ENCODE data around the gene PRSS38. TPM values are rescaled to one million over a fixed set of nuclear protein-coding genes. Genes with fewer than 3 reads are reported as not detected.
A peak's percentile ranks its signal among the peaks of the same experiment; 100 is the strongest.

The PRSS38 gene
- total and polyA plus RNA-seq, 5 experiments from 2014 or later, result not detected

GRCh38 chr1:227891223-227891954, 75.9 kb downstream of the PRSS38 start:
- no peaks in the 10 kb centered on the region for H3K27me3 Mint-ChIP-seq
- POLR2A ChIA-PET, result interaction anchor here (0.7 kb wide), 1 partner anchor 12 kb away, joined by 3 read pairs; no protein-coding TSS in a partner anchor
- DNase-seq, result peak in 1 of 10 donors; percentile 15

GRCh38 chr1:227891955-227892488, 76.5 kb downstream of the PRSS38 start:
- peak in 1 of 10 donors; percentile 11 for DNase-seq
- Mint-ChIP-seq H3K36me3 (no peaks in the 10 kb centered on the region), H3K4me1 (peaks cover 4 to 29% (median 13%) of the 10 kb centered on the region in 4 donors), H3K9me3 (no peaks in the 10 kb centered on the region), H3K27ac (peak overlapping the region in 5 of 10 donors; percentile 29 to 91 (median 76)), H3K4me3 (no peak overlapping the region), H3K27me3 (no peaks in the 10 kb centered on the region)
- no peak for ATAC-seq
- POLR2A ChIA-PET, result no interaction called here

More at GRCh38 chr1:227891223-227891954, 75.9 kb downstream of the PRSS38 start:
- ATAC-seq, result no peak
- Mint-ChIP-seq H3K4me1 (peaks cover 6 to 33% (median 15%) of the 10 kb centered on the region in 4 donors), H3K9me3 (no peaks in the 10 kb centered on the region), H3K27ac (peak overlapping the region in 6 of 10 donors; percentile 11 to 91 (median 68)), H3K36me3 (no peaks in the 10 kb centered on the region), H3K4me3 (no peak overlapping the region)

- POLR2A ChIA-PET, result no interaction called here
- DNase-seq (peak in 2 of 10 donors; percentile 12 to 55), ATAC-seq (no peak)
- Mint-ChIP-seq H3K4me3 (no peak overlapping the region), H3K9me3 (no peaks in the 10 kb centered on the region), H3K36me3 (no peaks in the 10 kb centered on the region), H3K27me3 (no peaks in the 10 kb centered on the region), H3K4me1 (peaks cover 6 to 32% (median 15%) of the 10 kb centered on the region in 4 donors), H3K27ac (peak overlapping the region in 5 of 10 donors; percentile 20 to 91 (median 76))
Observed at GRCh38 chr1:227892489-227893299, 77.2 kb downstream of the PRSS38 start.

DNA sequence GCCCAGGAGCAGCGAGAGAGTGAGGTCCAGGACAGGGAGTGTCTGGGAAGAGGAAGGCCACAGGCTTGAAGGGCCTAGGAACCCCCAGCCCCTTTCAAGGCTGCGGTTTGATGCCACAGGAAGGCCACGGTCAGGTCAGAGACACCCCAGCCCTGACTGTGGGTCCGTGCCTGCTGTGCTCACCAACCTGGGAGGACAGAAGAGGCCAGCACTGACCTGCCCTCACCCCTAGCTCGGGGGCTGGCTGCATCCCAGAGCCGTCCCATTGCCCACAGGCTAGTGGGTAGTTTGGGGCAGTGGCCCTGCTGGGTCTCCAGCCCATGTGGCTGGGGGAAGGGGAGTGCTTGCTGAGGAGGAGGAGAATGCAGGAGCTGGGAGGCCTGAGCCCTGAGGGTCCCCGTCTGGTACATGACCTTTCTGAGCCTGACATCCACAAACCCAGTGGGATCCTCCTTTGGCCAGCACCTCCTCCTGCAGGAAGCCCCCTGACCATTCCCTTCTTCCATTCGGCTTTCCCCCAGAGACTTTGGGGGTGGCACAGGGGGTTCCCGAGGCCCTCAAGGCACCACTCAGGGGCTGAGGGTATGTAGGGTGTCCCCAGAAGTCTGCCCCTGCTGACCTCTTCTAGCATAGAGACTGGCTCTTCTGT, 77.9 kb downstream of the PRSS38 start:
- H3K9me3 Mint-ChIP-seq, result no peaks in the 10 kb centered on the region
- POLR2A ChIA-PET, result no interaction called here
- no peaks in the 10 kb centered on the region for H3K36me3 Mint-ChIP-seq
- no peak overlapping the region for H3K4me3 Mint-ChIP-seq
- peak overlapping the region in 3 of 10 donors; percentile 6 to 80 (median 79) for H3K27ac Mint-ChIP-seq
- peaks cover 9 to 32% (median 15%) of the 10 kb centered on the region in 4 donors for H3K4me1 Mint-ChIP-seq
- ATAC-seq, result no peak
- peak in 1 of 10 donors; percentile 16 for DNase-seq
- H3K27me3 Mint-ChIP-seq, result no peaks in the 10 kb centered on the region

- peak in 2 of 10 donors; percentile 11 to 12 for DNase-seq
- no peak for ATAC-seq
- Mint-ChIP-seq H3K27me3 (no peaks in the 10 kb centered on the region), H3K4me3 (no peak overlapping the region), H3K27ac (peak overlapping the region in 4 of 10 donors; percentile 6 to 80 (median 61)), H3K36me3 (no peaks in the 10 kb centered on the region), H3K4me1 (peaks cover 9 to 33% (median 19%) of the 10 kb centered on the region in 4 donors), H3K9me3 (no peaks in the 10 kb centered on the region)
- POLR2A ChIA-PET, result no interaction called here
Observed at GRCh38 chr1:227893949-227894721, 78.7 kb downstream of the PRSS38 start.

DNA sequence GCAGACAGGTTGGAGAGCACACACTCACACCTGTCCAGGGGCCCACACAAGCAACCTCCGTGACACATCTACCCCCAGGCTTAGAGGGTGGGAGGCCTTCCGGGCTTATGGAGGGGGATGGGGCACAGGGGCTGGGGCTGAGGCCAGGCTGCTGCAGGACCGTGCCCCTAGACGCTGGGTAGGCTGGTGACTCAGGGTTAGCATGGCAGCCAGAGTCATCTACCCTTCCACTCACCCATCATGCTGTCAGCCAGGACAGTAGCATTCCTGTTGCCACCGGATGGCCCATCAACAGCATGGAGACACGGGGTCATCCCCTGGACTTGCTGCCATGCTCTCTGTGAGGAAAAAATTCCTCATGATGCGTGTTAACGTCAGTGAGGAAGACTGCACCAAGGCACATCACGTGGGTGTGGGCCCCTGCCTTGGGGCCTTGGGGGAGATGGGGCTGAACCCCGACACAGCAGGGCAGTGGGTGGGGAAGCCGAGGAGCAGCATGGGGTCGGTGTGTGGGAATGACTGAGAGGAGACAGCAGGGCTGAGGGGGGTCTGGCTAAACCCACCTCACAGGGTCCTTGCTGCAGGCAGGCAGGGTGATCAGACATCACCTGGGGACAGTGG, 79.5 kb downstream of the PRSS38 start:
- Mint-ChIP-seq H3K27ac (peak overlapping the region in 2 of 10 donors; percentile 43 to 62), H3K4me3 (no peak overlapping the region), H3K4me1 (peaks cover 9 to 29% (median 23%) of the 10 kb centered on the region in 4 donors), H3K36me3 (no peaks in the 10 kb centered on the region), H3K27me3 (no peaks in the 10 kb centered on the region), H3K9me3 (no peaks in the 10 kb centered on the region)
- peak in 2 of 10 donors; percentile 14 to 26 for DNase-seq
- POLR2A ChIA-PET, result no interaction called here
- no peak for ATAC-seq

Other genes starting within 250 kb of the PRSS38 start
- 10 to 100 TPM; 31.8 to 37.9 TPM for gene JMJD4, start 80.4 kb upstream of the PRSS38 start, total RNA-seq
- gene JMJD4, start 80.4 kb upstream of the PRSS38 start, polyA plus RNA-seq, result 10 to 100 TPM; 27.1 to 33.0 (median 31.9) TPM
- 10 to 100 TPM; 25.0 to 25.6 TPM for gene SNAP47, start 80.2 kb upstream of the PRSS38 start, total RNA-seq
- gene SNAP47, start 80.2 kb upstream of the PRSS38 start, polyA plus RNA-seq, result 10 to 100 TPM; 40.0 to 46.6 (median 40.8) TPM
- not detected for gene WNT9A, start 132.3 kb downstream of the PRSS38 start, total RNA-seq
- gene WNT9A, start 132.3 kb downstream of the PRSS38 start, polyA plus RNA-seq, result not detected
- gene WNT3A, start 191.3 kb downstream of the PRSS38 start, total RNA-seq, result not detected
- gene WNT3A, start 191.3 kb downstream of the PRSS38 start, polyA plus RNA-seq, result not detected

All from naive thymus-derived CD8-positive, alpha-beta T cell (primary cell).